Measurements from ENCODE around the gene MEMO1.

The MEMO1 gene

DNA sequence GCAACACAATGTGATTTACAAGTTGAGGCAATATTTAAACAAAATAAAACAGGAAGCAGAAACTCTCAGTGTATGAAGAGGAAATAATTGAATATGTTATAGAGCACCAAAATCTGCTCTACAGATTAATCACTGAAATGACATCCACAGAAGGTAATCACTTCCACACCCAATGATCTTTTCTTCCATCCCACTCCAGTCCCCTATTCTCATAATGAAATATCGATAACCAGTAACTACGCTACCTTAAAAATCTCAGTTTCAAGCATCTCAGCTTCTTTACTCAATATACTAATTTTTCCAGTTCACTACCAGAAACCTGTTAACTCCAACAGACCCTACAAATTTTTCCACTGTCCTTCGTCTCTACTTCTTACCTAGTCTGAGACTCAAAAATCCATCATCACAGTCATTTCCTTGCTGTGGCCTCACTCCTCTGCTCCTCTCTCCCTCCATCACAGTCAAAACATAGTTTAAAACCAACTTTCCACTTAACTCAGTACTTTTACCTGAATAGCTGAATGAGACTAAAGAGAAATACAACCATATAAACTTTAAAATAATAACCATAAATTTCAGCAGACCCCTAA is 67.1 kb downstream of the MEMO1 start:
- TF ChIP-seq, protein P1, sequence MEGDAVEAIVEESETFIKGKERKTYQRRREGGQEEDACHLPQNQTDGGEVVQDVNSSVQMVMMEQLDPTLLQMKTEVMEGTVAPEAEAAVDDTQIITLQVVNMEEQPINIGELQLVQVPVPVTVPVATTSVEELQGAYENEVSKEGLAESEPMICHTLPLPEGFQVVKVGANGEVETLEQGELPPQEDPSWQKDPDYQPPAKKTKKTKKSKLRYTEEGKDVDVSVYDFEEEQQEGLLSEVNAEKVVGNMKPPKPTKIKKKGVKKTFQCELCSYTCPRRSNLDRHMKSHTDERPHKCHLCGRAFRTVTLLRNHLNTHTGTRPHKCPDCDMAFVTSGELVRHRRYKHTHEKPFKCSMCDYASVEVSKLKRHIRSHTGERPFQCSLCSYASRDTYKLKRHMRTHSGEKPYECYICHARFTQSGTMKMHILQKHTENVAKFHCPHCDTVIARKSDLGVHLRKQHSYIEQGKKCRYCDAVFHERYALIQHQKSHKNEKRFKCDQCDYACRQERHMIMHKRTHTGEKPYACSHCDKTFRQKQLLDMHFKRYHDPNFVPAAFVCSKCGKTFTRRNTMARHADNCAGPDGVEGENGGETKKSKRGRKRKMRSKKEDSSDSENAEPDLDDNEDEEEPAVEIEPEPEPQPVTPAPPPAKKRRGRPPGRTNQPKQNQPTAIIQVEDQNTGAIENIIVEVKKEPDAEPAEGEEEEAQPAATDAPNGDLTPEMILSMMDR (IDR thresholded peaks at IDR 0.05): no peak

DNA sequence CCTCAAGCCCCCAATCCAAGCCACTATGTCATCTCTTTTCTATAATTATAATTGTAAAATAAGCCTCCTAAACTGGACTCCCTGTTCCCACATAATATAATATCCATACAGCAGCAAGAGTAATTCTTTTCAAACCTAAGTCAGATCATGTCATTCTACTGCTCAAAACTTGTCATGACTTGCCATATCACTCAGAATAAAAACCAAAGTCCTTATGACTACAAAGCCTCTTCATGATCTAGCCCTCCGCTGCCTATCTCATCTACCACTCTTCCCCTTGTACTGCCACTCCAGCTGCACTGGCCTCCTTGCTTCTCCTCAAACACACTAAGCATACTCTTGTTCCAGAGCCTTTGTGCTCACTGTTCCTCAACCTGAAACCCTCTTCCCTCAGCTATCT is 69.9 kb downstream of the MEMO1 start:
- TF ChIP-seq, protein P1 (IDR thresholded peaks at IDR 0.05): no peak

DNA sequence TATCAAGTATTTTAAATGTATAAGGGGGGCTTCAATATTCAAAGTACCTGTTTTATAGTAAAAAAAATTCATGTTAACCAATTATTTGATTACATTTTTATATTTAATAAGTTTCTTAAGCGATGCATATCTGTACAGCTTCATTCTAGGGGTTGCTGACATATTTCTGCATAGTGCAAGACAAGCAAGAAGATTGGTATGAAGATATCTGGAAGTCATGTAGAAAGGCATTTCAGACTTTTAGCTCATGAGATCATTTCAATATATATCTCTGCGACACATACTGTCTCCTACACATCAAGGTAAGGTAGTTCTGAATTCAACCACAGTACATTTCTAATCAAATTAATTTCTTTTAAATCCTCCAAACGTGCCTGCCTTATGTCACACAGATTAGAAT is 73.1 kb downstream of the MEMO1 start:
- TF ChIP-seq, protein P1 (IDR thresholded peaks at IDR 0.05): no peak

DNA sequence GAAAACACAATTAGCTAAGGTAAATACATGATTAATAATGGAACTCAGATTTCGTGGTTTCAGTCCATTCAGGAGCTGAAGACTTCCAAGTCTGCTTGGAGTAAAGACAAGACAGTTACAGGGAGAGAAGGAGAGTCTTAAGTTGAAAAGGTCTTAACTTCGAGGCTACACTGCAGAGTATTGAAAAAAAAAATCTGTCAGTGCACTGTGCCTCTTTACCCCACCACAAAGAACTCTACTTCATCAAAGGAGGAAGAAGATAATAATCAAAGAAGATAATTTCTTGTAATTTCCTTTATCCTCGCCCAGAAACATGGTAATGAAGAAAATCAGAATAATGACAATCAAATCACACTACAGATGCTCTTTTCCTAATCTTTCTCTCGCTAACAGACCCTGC is 75.4 kb downstream of the MEMO1 start:
- TF ChIP-seq, protein P1 (IDR thresholded peaks at IDR 0.05): no peak

DNA sequence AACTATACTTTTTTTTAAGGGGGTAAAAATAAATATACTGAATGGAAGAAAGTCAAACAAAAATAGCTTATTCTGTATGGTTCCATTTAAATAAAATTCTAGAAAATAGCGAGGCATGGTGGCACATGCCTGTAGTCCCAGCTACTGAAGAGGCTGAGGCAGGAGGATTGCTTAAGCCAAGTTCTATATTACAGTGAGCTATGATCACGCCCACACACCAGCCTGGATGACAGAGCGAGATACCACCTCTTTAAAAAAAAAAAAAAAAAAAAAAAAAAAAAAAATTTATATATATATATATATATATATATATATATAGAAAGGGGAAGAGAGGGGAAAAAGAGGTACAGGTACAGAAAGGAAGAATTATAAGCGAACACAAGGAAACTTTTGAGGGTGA is 77.7 kb downstream of the MEMO1 start:
- TF ChIP-seq, protein P1 (IDR thresholded peaks at IDR 0.05): no peak

DNA sequence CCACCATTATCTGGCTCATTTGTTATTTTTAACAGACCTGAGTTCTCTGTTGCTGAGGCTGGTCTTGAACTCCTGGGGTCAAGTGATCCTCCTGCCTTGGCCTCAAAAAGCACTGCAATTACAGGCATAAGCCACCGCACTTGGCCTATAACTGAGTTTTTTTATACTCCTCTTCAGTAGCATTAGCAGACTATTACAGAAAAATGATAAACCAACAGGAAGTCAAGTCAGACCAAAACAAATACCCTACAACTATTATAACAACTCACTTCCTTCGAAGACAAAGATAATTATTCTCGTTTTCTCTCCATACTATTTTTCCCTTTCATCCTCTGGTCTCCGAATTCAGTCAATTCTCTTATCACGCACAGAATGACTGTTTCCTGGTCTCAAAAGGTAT is 78.2 kb downstream of the MEMO1 start:
- TF ChIP-seq, protein P1 (IDR thresholded peaks at IDR 0.05): no peak

DNA sequence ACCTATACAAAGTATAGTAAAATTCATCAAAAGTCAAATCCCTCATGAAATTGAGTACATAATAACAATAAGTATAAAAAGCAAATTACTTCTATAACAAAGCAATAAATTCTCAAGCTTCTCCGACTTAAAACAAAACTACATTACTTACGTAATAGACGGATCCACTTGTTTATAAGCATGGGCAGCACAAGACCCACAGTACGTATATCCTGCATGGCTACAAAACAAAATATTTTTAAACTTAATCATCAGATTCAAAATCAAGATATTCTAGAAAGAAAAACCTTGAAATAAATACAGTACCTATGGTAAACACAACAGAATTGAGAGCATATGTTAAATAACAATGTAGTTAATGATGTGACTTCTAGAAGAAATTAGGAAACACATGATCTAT is 78.9 kb downstream of the MEMO1 start:
- TF ChIP-seq, protein P1 (IDR thresholded peaks at IDR 0.05): no peak

DNA sequence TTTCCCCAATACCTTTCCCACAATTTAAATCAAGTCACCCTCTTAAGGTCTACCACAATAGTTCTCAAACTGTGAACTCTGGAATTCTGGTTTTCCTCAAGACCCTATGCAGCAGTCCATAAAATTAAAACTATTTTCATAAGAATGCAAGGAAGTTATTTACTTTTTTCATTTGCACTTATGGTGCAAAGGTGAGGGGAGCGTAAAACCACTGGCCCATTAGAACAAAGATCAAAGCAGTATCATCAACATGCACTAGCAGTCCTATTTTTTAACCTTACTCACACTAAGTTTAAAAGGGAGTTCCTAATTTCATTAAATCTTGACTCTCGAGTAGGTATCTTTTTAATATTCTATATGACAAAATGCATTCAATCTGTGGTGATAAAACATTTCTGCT is 85.3 kb downstream of the MEMO1 start:
- TF ChIP-seq, protein P1 (IDR thresholded peaks at IDR 0.05): no peak

All from LNCAP (cell line).